Measurements from ENCODE around the gene MCRIP2. TPM values are rescaled to one million over a fixed set of nuclear protein-coding genes. Genes with fewer than 3 reads are reported as not detected.

The MCRIP2 gene
- total and polyA plus RNA-seq, 5 experiments from 2014 or later: 28.1 to 36.6 (median 32.2) TPM

DNA sequence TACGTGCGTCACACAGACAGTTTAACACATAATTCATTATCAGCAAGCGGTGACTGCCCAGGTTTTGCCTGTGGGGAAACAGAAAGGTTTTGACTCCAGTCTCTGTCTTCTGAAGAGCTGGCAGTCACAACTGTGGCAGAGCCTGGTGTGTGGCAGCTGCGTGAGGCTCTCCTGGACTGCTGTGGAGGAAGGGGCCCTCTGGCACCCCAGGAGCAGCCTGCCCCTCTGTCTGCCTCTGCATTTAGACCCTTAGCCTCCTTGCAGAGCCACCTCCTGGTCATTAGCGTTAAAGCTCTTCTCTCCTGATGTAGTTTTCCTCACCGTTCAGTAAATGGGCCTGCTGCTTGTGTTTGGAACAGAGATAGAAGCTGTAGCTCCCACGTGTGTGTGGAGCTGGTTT, 40.8 kb upstream of the MCRIP2 start:
- Mint-ChIP-seq H3K27ac (peak overlapping the region in 1 of 10 donors; percentile 71), H3K4me1 (peaks cover 7 to 29% (median 23%) of the 10 kb centered on the region in 4 donors), H3K27me3 (no peaks in the 10 kb centered on the region), H3K9me3 (peaks cover 0 to 2% (median 0%) of the 10 kb centered on the region in 9 donors), H3K4me3 (no peak overlapping the region), H3K36me3 (peaks cover 0 to 13% (median 0%) of the 10 kb centered on the region in 3 donors)
- ATAC-seq (no peak), DNase-seq (no peak)
- POLR2A ChIA-PET: interaction anchor here (0.8 kb wide), 1 partner anchor 12 kb away, joined by 3 read pairs; no protein-coding TSS in a partner anchor

DNA sequence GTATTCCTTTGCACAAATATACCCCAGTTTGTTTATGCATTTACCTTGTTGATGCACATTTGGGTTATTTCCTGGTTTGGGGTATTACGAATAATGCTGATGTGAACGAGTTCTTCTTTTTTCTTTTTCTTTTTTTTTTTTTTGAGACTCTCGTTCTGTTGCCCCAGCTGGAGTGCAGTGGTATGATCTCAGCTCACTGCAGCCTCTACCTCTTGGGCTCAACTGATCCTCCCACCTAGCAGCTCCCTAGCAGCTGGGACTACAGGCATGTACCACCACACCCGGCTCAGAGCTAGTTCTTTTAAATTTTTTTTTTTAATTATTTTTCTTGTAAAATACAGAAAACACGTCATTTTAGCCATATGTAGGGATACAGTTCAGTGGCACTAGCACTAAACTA, 37.7 kb upstream of the MCRIP2 start:
- DNase-seq: no peak

GRCh38 chr16:606656-607307, 34.8 kb upstream of the MCRIP2 start:
- Mint-ChIP-seq H3K9me3 (peaks cover 0 to 2% (median 0%) of the 10 kb centered on the region in 9 donors), H3K36me3 (peaks cover 0 to 2% (median 0%) of the 10 kb centered on the region in 3 donors), H3K27ac (no peak overlapping the region), H3K27me3 (no peaks in the 10 kb centered on the region), H3K4me1 (peaks cover 12 to 37% (median 20%) of the 10 kb centered on the region in 4 donors), H3K4me3 (no peak overlapping the region)
- POLR2A ChIA-PET: no interaction called here
- DNase-seq: no peak
- no peak for ATAC-seq

More for the DNA sequence above, 37.7 kb upstream of the MCRIP2 start:
- Mint-ChIP-seq H3K9me3 (peaks cover 0 to 2% (median 0%) of the 10 kb centered on the region in 9 donors), H3K4me1 (peaks cover 8 to 18% (median 17%) of the 10 kb centered on the region in 4 donors), H3K27ac (peak overlapping the region in 3 of 10 donors; percentile 4 to 73 (median 50)), H3K36me3 (peaks cover 0 to 6% (median 0%) of the 10 kb centered on the region in 3 donors), H3K27me3 (no peaks in the 10 kb centered on the region), H3K4me3 (no peak overlapping the region)
- POLR2A ChIA-PET: no interaction called here
- no peak for ATAC-seq

DNA sequence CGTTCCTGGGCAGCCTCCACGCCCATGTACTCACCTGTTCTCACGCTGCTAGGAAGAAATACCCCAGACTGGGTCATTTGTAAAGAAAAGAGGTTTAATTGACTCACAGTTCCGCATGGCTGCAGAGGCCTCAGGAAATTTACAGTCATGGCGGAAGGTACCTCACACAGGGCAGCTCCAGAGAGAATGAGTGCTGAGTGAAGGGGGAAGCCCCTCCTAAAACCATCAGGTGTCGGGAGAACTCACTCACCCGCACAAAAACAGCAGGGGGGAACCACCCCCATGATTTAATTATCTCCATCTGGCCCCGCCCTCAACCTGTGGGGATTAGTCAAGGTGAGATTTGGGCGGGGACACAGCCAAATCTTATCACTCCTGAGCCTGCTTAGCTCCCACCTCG, 33.6 kb upstream of the MCRIP2 start:
- DNase-seq (no peak), ATAC-seq (no peak)
- H3K36me3 Mint-ChIP-seq: peaks cover 0 to 2% (median 0%) of the 10 kb centered on the region in 3 donors
- peak overlapping the region in 1 of 10 donors; percentile 31 for H3K27ac Mint-ChIP-seq
- H3K4me1 Mint-ChIP-seq: peaks cover 11 to 31% (median 16%) of the 10 kb centered on the region in 4 donors
- H3K27me3 Mint-ChIP-seq: no peaks in the 10 kb centered on the region
- no peak overlapping the region for H3K4me3 Mint-ChIP-seq
- peaks cover 0 to 2% (median 0%) of the 10 kb centered on the region in 9 donors for H3K9me3 Mint-ChIP-seq
- POLR2A ChIA-PET: no interaction called here

GRCh38 chr16:609316-609715, 32.3 kb upstream of the MCRIP2 start:
- peak overlapping the region in 2 of 10 donors; percentile 22 to 87 for H3K27ac Mint-ChIP-seq
- DNase-seq (no peak), ATAC-seq (no peak)
- peaks cover 0 to 2% (median 0%) of the 10 kb centered on the region in 9 donors for H3K9me3 Mint-ChIP-seq
- peaks cover 0 to 2% (median 0%) of the 10 kb centered on the region in 3 donors for H3K36me3 Mint-ChIP-seq
- H3K27me3 Mint-ChIP-seq: no peaks in the 10 kb centered on the region
- POLR2A ChIA-PET: no interaction called here
- no peak overlapping the region for H3K4me3 Mint-ChIP-seq
- peaks cover 4 to 21% (median 10%) of the 10 kb centered on the region in 4 donors for H3K4me1 Mint-ChIP-seq

GRCh38 chr16:609984-610383, 31.6 kb upstream of the MCRIP2 start:
- Mint-ChIP-seq H3K4me1 (peaks cover 4 to 21% (median 10%) of the 10 kb centered on the region in 4 donors), H3K4me3 (no peak overlapping the region), H3K27me3 (no peaks in the 10 kb centered on the region), H3K9me3 (peaks cover 0 to 2% (median 0%) of the 10 kb centered on the region in 9 donors), H3K36me3 (peaks cover 0 to 2% (median 0%) of the 10 kb centered on the region in 3 donors), H3K27ac (no peak overlapping the region)
- POLR2A ChIA-PET: no interaction called here
- DNase-seq (no peak), ATAC-seq (no peak)

DNA sequence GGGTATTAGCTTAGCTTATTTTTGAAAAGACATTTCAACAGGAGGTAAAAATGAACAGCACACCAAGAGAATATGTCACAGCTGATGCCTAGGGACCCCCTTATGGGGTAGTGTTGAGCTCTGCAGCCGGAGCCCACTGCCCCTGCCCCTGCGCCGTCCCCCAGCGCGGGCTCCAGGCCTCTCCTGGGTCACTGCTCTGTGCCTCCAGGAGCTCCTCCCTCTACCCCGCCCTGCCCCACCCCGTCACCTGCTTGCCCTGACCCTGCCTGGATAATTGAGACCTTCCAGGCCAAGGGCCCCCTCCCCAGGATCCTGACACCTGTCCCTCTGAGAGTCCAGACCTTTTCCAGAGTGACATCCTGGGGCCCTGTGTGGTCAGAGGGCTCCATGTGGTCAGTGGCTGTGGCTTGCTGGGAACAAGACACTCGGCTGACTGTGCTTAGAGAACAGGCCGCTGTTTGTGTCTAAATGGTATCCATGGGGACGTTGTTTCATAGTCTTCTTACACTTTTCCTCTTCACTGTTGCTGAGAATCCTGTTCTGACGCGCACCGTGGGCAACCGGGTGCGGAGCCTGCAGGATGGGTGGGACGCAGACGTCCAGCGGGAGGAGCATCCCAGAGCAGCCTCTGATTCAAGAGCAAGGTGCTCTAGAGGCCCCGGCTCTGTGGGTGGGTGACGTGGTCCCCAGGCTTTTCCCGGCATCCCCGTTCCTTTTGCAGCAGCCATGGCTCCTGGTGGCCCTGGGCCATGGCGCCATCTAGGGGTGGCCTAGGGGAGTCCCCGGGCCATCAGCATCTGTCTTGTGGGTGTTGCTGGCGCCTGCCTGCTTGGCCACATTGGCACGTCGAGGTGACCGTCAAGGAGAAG, 30.9 kb upstream of the MCRIP2 start:
- H3K4me3 Mint-ChIP-seq: no peak overlapping the region
- H3K36me3 Mint-ChIP-seq: peaks cover 0 to 2% (median 0%) of the 10 kb centered on the region in 3 donors
- no peaks in the 10 kb centered on the region for H3K9me3 Mint-ChIP-seq
- peak overlapping the region in 3 of 10 donors; percentile 44 to 80 (median 46) for H3K27ac Mint-ChIP-seq
- POLR2A ChIA-PET: no interaction called here
- no peaks in the 10 kb centered on the region for H3K27me3 Mint-ChIP-seq
- peak; percentile 66 to 73 for ATAC-seq
- H3K4me1 Mint-ChIP-seq: peaks cover 4 to 21% (median 10%) of the 10 kb centered on the region in 4 donors
- DNase-seq: peak; percentile 32 to 74 (median 56)

- POLR2A ChIA-PET: no interaction called here
- DNase-seq (no peak), ATAC-seq (no peak)
- Mint-ChIP-seq H3K36me3 (peaks cover 0 to 2% (median 0%) of the 10 kb centered on the region in 3 donors), H3K4me1 (peaks cover 4 to 7% (median 5%) of the 10 kb centered on the region in 4 donors), H3K27ac (peak overlapping the region in 1 of 10 donors; percentile 15), H3K4me3 (no peak overlapping the region), H3K27me3 (no peaks in the 10 kb centered on the region), H3K9me3 (no peaks in the 10 kb centered on the region)
Measured at GRCh38 chr16:615122-615521, 26.5 kb upstream of the MCRIP2 start.

DNA sequence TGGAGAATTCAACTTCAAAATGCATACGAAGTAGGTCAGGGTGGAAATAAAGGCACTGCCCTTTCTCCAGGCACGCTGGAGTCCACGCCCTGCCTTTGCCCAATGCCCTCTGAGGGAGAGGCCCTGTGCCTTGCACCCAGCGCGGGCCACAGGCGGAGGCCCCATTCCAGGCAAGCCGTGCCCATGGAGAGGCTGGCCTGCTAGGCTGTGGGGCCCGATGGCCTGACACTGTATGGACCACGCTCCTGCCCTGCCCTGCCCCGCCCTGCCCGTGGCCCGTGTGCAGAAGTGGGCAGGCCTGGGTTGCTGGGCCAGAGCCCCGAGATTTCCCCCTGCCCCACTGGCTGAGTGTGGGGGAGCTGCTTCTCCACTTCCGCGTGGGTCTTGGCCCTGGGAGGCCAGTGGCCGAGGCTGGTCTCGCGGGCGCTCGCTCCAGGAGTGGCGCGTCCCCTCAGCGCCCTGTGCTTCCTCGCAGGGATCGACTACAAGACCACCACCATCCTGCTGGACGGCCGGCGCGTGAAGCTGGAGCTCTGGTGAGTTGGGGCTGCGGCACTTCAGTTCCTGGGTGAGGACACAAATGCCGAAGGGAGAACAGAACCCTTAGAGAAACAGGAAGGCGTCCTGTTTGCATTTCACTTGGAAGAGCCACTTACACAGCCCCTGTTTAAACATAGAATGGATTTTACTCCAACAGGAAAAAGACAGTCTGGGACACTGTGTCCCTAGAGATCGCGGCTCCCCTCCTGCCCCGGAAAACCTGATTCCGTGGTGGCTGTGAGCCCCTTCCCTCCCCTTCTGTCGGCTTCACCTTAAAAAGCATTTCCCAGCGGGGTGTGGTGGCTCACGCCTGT, 24.7 kb upstream of the MCRIP2 start:
- H3K36me3 Mint-ChIP-seq: peaks cover 0 to 4% (median 0%) of the 10 kb centered on the region in 3 donors
- no peaks in the 10 kb centered on the region for H3K9me3 Mint-ChIP-seq
- H3K4me1 Mint-ChIP-seq: peaks cover 0 to 6% (median 0%) of the 10 kb centered on the region in 4 donors
- no peaks in the 10 kb centered on the region for H3K27me3 Mint-ChIP-seq
- H3K4me3 Mint-ChIP-seq: no peak overlapping the region
- ATAC-seq: no peak
- no peak overlapping the region for H3K27ac Mint-ChIP-seq
- DNase-seq: no peak
- POLR2A ChIA-PET: no interaction called here

DNA sequence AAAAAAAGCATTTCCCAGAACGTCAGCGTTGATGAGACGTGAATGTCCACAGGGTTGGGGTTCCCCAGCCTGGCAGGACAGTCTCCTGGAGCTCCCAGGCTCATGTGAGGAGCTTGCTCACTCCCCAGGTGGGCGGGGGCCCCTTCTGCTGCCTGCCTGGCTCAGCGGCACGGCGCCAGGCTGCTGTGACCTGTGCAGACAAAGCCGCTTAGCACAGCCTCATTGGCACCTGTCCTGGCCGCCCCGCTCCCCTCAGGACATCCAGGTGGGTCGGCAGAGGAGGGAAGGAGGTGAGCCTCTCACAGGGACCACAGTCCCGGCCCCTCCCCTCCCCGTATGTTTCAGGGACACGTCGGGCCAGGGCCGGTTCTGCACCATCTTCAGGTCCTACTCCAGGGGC, 23.8 kb upstream of the MCRIP2 start:
- POLR2A ChIA-PET: no interaction called here
- H3K36me3 Mint-ChIP-seq: peaks cover 0 to 4% (median 0%) of the 10 kb centered on the region in 3 donors
- H3K4me3 Mint-ChIP-seq: no peak overlapping the region
- DNase-seq: no peak
- H3K27ac Mint-ChIP-seq: peak overlapping the region in 1 of 10 donors; percentile 65
- ATAC-seq: no peak
- no peaks in the 10 kb centered on the region for H3K9me3 Mint-ChIP-seq
- peaks cover 0 to 6% (median 0%) of the 10 kb centered on the region in 4 donors for H3K4me1 Mint-ChIP-seq
- no peaks in the 10 kb centered on the region for H3K27me3 Mint-ChIP-seq

GRCh38 chr16:619476-620100, 22.0 kb upstream of the MCRIP2 start:
- DNase-seq (no peak), ATAC-seq (no peak)
- peaks cover 0 to 6% (median 0%) of the 10 kb centered on the region in 4 donors for H3K4me1 Mint-ChIP-seq
- peaks cover 0 to 2% (median 0%) of the 10 kb centered on the region in 3 donors for H3K36me3 Mint-ChIP-seq
- POLR2A ChIA-PET: no interaction called here
- no peaks in the 10 kb centered on the region for H3K27me3 Mint-ChIP-seq
- H3K27ac Mint-ChIP-seq: no peak overlapping the region
- no peak overlapping the region for H3K4me3 Mint-ChIP-seq
- no peaks in the 10 kb centered on the region for H3K9me3 Mint-ChIP-seq
